SK-N-SH (cell line): ENCODE measurements around the gene ZFAND2A. TPM values are rescaled to one million over a fixed set of nuclear protein-coding genes. Genes with fewer than 3 reads are reported as not detected.
A peak's percentile ranks its signal among the peaks of the same experiment; 100 is the strongest.

Experiments
- CTCF ChIA-PET: fragments of 300-600, 350-600 bp; formaldehyde crosslinking; extraction: SDS; loops from one replicate; lab custom pipeline; 2021; lab: Yijun Ruan, JAX
- POLR2A ChIA-PET: fragments of 350-600 bp; sonication (Branson Sonifier 250); formaldehyde crosslinking; extraction: SDS; loops from one replicate; lab custom pipeline; 2020; ENCODE audit warnings: antibody characterized with exemption, inconsistent platforms; lab: Yijun Ruan, JAX
- DNase-seq: peaks from one replicate; pipeline ENCODE4 v3.0.0; 2012
- H2AFZ ChIP-seq: fragments of 200-600 bp; sonication (generic); 2 replicates; pipeline ENCODE4 v1.8.1; 2016; ENCODE audit warnings: antibody characterized with exemption, mild to moderate bottlenecking, low read depth
- H3F3A ChIP-seq: fragments of 200-600 bp; sonication (generic); replicated peaks from 2 replicates; pipeline ENCODE3; 2016; ENCODE audit warnings: antibody characterized with exemption, mild to moderate bottlenecking; ENCODE audit not compliant: insufficient read depth
- H3K27ac ChIP-seq, 2 experiments: fragments of 200-500 bp in 1 of 2; fragments of 200-600 bp in 1 of 2; sonication (Bioruptor generic) in 1 of 2; sonication (generic), shearing (Covaris generic) in 1 of 2; 2 replicates each; pipeline versions ENCODE4 v1.5.1 to v1.6.1; 2014 to 2016; ENCODE audit warnings: low read depth in 2 of 2, inconsistent platforms in 1 of 2, low read length in 1 of 2, mild to moderate bottlenecking in 1 of 2, mixed read lengths in 1 of 2
- H3K27me3 ChIP-seq: fragments of 200-600 bp; sonication (generic), shearing (Covaris generic); 2 replicates; pipeline ENCODE4 v1.6.1; 2016; ENCODE audit warnings: mixed run types; ENCODE audit not compliant: insufficient read depth
- H3K36me3 ChIP-seq, 2 experiments: fragments of 200-500 bp in 1 of 2; fragments of 200-600 bp in 1 of 2; sonication (Bioruptor generic) in 1 of 2; sonication (generic) in 1 of 2; replicated peaks in 1 of 2; 2 replicates each; pipeline versions ENCODE3 to v1.5.1; 2014 to 2016; ENCODE audit warnings: low read length in 1 of 2, mild to moderate bottlenecking in 1 of 2; ENCODE audit not compliant: insufficient read depth in 2 of 2, control insufficient read depth in 1 of 2
- H3K4me1 ChIP-seq, 2 experiments: fragments of 200-500 bp in 1 of 2; fragments of 200-600 bp in 1 of 2; sonication (Bioruptor generic) in 1 of 2; sonication (generic), shearing (Covaris generic) in 1 of 2; 2 replicates each; pipeline versions ENCODE4 v1.5.1 to v1.6.1; 2014 to 2016; ENCODE audit warnings: low read depth in 1 of 2, low read length in 1 of 2, mixed run types in 1 of 2; ENCODE audit not compliant: insufficient read depth in 2 of 2, control insufficient read depth in 1 of 2
- H3K4me2 ChIP-seq: fragments of 200-600 bp; sonication (generic), shearing (Covaris generic); 2 replicates; pipeline ENCODE4 v1.6.1; 2017; ENCODE audit warnings: mixed run types
- H3K4me3 ChIP-seq, 2 experiments: fragments of 200-500 bp in 1 of 2; fragments of 200-600 bp in 1 of 2; sonication (Bioruptor generic) in 1 of 2; sonication (generic), shearing (Covaris generic) in 1 of 2; 2 replicates each; pipeline versions ENCODE4 v1.5.1 to v1.8.1; 2014 to 2016; ENCODE audit warnings: low read depth in 2 of 2, inconsistent platforms in 1 of 2, low read length in 1 of 2, mild to moderate bottlenecking in 1 of 2, mixed read lengths in 1 of 2, moderate library complexity in 1 of 2
- H3K79me2 ChIP-seq: fragments of 200-600 bp; sonication (generic); 2 replicates; pipeline ENCODE4 v1.8.1; 2017; ENCODE audit warnings: mild to moderate bottlenecking; ENCODE audit not compliant: insufficient read depth
- H3K9ac ChIP-seq: fragments of 200-600 bp; sonication (generic); 2 replicates; pipeline ENCODE4 v1.6.1; 2017; ENCODE audit warnings: mixed run types
- H3K9me2 ChIP-seq: fragments of 200-600 bp; sonication (generic); 2 replicates; pipeline ENCODE4 v1.6.1; 2017; ENCODE audit warnings: mixed run types
- H3K9me3 ChIP-seq: fragments of 200-600 bp; sonication (generic); 2 replicates; pipeline ENCODE4 v1.6.1; 2017; ENCODE audit warnings: mixed run types, mild to moderate bottlenecking, moderate library complexity
- H4K20me1 ChIP-seq: fragments of 200-600 bp; sonication (generic); 2 replicates; pipeline ENCODE4 v1.6.1; 2017; ENCODE audit warnings: mild to moderate bottlenecking, mixed run types; ENCODE audit not compliant: insufficient read depth
- ELF1 ChIP-seq: IDR thresholded peaks from 2 replicates; pipeline ENCODE4 v1.4.0; 2012
- EP300 ChIP-seq, 2 experiments: IDR thresholded peaks; 2 replicates each; pipeline versions ENCODE4 v1.4.0 to v1.6.1; 2012; ENCODE audit warnings: borderline replicate concordance in 1 of 2, low read depth in 1 of 2, low read length in 1 of 2
- FOSL2 ChIP-seq: IDR thresholded peaks from 2 replicates; pipeline ENCODE4 v1.4.0; 2012; ENCODE audit warnings: low read depth, mild to moderate bottlenecking, moderate library complexity, borderline replicate concordance
- FOXM1 ChIP-seq: IDR thresholded peaks from 2 replicates; pipeline ENCODE4 v1.4.0; 2012; ENCODE audit warnings: low read depth, mild to moderate bottlenecking
- GABPA ChIP-seq: IDR thresholded peaks from 2 replicates; pipeline ENCODE4 v1.4.0; 2012; ENCODE audit warnings: low read depth, mild to moderate bottlenecking
- MXI1 ChIP-seq: IDR thresholded peaks from 2 replicates; pipeline ENCODE4 v1.6.1; 2012; ENCODE audit warnings: mild to moderate bottlenecking, low read depth, low read length, improper control_type of control experiment
- NFIC ChIP-seq: IDR thresholded peaks from 2 replicates; pipeline ENCODE4 v1.4.0; 2012; ENCODE audit warnings: borderline replicate concordance
- POLR2AphosphoS5 ChIP-seq: IDR thresholded peaks from 2 replicates; pipeline ENCODE4 v1.6.1; 2012; ENCODE audit warnings: low read depth, low read length
- RAD21 ChIP-seq: IDR thresholded peaks from 2 replicates; pipeline ENCODE4 v1.6.1; 2012; ENCODE audit warnings: mild to moderate bottlenecking, low read length
- RCOR1 ChIP-seq: fragments of 150-350 bp; IDR thresholded peaks from 2 replicates; pipeline ENCODE4 v1.6.1; 2017; ENCODE audit warnings: antibody characterized with exemption, low read length
- SIN3A ChIP-seq: IDR thresholded peaks from 2 replicates; pipeline ENCODE4 v1.6.1; 2012; ENCODE audit warnings: low read depth, mild to moderate bottlenecking, low read length, moderate library complexity, borderline replicate concordance
- YY1 ChIP-seq: IDR thresholded peaks from 2 replicates; pipeline ENCODE4 v1.4.0; 2012; ENCODE audit warnings: low read depth, mild to moderate bottlenecking
- WGBS: methylation state at CpG from one replicate; pipeline ENCODE4 v1.1.6; 2017; ENCODE audit warnings: low lambda C conversion rate; 5-methylcytosine and 5-hydroxymethylcytosine counted together
- polyA plus RNA-seq, 3 experiments: library from polyadenylated mRNA; depleted of rRNA; stranded (reverse); fragments of >200 nt; gene quantifications; 2 replicates each; pipeline ENCODE4 v1.2.3, GENCODE V29; 2012
- TF ChIP-seq, protein P1 (sequence below): IDR thresholded peaks from 2 replicates; pipeline ENCODE4 v1.6.1; 2012; ENCODE audit warnings: mild to moderate bottlenecking, low read depth, low read length, moderate library complexity
- TF ChIP-seq, protein P2 (sequence below): IDR thresholded peaks from 2 replicates; pipeline ENCODE4 v1.4.0; 2012; ENCODE audit warnings: low read depth, borderline replicate concordance
- TF ChIP-seq, protein P3 (sequence below): fragments of 150-350 bp; IDR thresholded peaks from 2 replicates; pipeline ENCODE4 v1.6.1; 2016; ENCODE audit warnings: mild to moderate bottlenecking, low read depth, low read length

The ZFAND2A gene
- polyA plus RNA-seq, 1 of the 3 experiments (the other 2 are of a cell fraction) = 38.9 TPM

DNA sequence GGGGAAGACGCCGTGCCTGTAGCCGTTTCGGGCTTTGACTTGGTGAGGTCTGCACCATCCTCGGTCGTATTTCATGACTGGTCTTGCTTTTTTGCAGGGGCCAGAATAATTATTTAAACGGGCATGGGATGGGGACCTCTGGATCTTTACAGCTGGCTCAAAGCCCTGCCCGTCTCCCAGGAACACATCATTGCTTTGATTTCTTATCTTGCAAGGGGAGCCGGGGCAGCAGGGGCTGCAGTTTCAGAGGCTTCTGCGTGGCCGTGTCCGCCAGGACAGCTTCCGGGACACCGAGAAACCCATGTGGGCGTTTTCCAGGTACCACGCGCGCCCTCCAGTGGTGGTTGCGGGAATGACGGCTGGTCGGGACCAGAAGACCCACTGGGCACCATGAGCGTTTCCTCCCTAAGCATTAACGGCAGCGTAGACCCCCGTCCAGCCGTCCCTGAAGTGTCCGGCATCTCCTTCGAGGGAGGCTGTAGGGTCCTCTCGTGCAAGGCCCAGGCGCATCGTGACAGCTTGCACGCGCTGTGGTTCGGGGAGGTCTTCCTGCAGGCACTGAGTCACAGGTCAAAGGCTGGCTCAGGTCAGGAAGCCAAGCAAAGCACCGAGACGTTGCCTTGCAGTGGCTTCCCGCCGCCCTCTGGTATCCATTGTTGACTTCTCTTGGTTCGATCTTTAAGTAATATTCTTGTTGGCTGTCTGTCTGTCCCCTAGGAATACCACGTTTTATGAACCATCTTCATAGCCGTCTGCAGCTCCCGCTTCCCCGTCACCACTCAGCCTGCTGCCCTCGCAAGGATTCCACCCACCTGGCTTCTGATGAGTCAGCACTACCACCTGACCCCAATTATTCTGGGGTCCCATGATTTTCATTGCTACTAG, 16.2 kb upstream of the ZFAND2A start (continued):
- peak; percentile 81 for TF ChIP-seq MXI1
- TF ChIP-seq POLR2AphosphoS5 = peak; percentile 61; the same call in 1 of the 2 replicates

DNA sequence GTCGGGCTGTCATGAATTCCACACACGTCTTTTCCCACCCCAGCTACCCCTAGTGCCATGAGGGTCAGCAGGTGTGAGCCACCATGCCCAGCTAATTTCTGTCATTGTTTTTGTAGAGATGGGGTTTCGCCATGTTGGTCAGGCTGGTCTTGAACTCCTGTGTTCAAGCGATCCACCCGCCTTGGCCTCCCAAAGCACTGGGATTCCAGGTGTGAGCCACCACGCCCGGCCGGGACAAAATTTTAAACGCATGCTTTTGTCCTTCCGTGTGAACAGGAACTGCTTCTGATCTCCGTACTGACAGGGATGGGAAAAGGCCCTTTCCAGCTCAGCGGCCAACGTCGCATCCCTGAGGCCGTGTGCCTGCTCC, 15.6 kb upstream of the ZFAND2A start:
- H3K9ac ChIP-seq = no peak overlapping the region
- H3K9me2 ChIP-seq = no peaks in the 10 kb centered on the region
- H3F3A ChIP-seq = no peaks in the 10 kb centered on the region
- DNase-seq = no peak
- H3K4me2 ChIP-seq = no peak overlapping the region
- TF ChIP-seq NFIC (no peak), FOXM1 (no peak), ELF1 (no peak), GABPA (no peak), EP300 (IDR thresholded peaks at IDR 0.05; ENCODE audit: borderline replicate concordance in 1 of 2, low read depth in 1 of 2, low read length in 1 of 2) (no peak), FOSL2 (no peak), YY1 (no peak), RCOR1 (no peak), RAD21 (no peak), SIN3A (no peak)
- TF ChIP-seq, protein P1, sequence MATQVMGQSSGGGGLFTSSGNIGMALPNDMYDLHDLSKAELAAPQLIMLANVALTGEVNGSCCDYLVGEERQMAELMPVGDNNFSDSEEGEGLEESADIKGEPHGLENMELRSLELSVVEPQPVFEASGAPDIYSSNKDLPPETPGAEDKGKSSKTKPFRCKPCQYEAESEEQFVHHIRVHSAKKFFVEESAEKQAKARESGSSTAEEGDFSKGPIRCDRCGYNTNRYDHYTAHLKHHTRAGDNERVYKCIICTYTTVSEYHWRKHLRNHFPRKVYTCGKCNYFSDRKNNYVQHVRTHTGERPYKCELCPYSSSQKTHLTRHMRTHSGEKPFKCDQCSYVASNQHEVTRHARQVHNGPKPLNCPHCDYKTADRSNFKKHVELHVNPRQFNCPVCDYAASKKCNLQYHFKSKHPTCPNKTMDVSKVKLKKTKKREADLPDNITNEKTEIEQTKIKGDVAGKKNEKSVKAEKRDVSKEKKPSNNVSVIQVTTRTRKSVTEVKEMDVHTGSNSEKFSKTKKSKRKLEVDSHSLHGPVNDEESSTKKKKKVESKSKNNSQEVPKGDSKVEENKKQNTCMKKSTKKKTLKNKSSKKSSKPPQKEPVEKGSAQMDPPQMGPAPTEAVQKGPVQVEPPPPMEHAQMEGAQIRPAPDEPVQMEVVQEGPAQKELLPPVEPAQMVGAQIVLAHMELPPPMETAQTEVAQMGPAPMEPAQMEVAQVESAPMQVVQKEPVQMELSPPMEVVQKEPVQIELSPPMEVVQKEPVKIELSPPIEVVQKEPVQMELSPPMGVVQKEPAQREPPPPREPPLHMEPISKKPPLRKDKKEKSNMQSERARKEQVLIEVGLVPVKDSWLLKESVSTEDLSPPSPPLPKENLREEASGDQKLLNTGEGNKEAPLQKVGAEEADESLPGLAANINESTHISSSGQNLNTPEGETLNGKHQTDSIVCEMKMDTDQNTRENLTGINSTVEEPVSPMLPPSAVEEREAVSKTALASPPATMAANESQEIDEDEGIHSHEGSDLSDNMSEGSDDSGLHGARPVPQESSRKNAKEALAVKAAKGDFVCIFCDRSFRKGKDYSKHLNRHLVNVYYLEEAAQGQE = no peak
- TF ChIP-seq, protein P2, sequence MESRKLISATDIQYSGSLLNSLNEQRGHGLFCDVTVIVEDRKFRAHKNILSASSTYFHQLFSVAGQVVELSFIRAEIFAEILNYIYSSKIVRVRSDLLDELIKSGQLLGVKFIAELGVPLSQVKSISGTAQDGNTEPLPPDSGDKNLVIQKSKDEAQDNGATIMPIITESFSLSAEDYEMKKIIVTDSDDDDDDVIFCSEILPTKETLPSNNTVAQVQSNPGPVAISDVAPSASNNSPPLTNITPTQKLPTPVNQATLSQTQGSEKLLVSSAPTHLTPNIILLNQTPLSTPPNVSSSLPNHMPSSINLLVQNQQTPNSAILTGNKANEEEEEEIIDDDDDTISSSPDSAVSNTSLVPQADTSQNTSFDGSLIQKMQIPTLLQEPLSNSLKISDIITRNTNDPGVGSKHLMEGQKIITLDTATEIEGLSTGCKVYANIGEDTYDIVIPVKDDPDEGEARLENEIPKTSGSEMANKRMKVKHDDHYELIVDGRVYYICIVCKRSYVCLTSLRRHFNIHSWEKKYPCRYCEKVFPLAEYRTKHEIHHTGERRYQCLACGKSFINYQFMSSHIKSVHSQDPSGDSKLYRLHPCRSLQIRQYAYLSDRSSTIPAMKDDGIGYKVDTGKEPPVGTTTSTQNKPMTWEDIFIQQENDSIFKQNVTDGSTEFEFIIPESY = no peak
- TF ChIP-seq, protein P3, sequence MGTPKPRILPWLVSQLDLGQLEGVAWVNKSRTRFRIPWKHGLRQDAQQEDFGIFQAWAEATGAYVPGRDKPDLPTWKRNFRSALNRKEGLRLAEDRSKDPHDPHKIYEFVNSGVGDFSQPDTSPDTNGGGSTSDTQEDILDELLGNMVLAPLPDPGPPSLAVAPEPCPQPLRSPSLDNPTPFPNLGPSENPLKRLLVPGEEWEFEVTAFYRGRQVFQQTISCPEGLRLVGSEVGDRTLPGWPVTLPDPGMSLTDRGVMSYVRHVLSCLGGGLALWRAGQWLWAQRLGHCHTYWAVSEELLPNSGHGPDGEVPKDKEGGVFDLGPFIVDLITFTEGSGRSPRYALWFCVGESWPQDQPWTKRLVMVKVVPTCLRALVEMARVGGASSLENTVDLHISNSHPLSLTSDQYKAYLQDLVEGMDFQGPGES = no peak
- H3K9me3 ChIP-seq = no peaks in the 10 kb centered on the region
- no peaks in the 10 kb centered on the region for H4K20me1 ChIP-seq
- no peaks in the 10 kb centered on the region for H3K79me2 ChIP-seq
- CTCF ChIA-PET = interaction anchor here (0.6 to 5.5 kb wide), 36 partner anchors 8 to 564 kb away, joined by 3 to 73 read pairs (median 4); partner anchors contain the start of genes GPR146 and ZFAND2A
- WGBS = 86% methylated on average over 15 of the region's 15 CpGs
- H3K4me1 ChIP-seq = peaks cover 0 to 2% of the 10 kb centered on the region in 2 experiments; a peak in 1 of 4 replicates
- POLR2A ChIA-PET = no interaction called here
- H3K27me3 ChIP-seq = no peaks in the 10 kb centered on the region
- H3K27ac ChIP-seq = no peak overlapping the region
- H3K36me3 ChIP-seq = no peaks in the 10 kb centered on the region
- no peak overlapping the region for H3K4me3 ChIP-seq
- H2AFZ ChIP-seq = peak overlapping the region; percentile 83
